HepG2 (cell line): ENCODE results near the gene LCN2. TPM values are rescaled to one million over a fixed set of nuclear protein-coding genes. Genes with fewer than 3 reads are reported as not detected.

ENCODE experiments used
- ATF7-NPFF ChIP-seq: sonication (generic); formaldehyde crosslinking; IDR thresholded peaks from 2 replicates; pipeline ENCODE4 v1.8.1; 2023; ENCODE audit warnings: mild to moderate bottlenecking, low read depth, missing genetic modification reagents, moderate library complexity
- GLI4 ChIP-seq: sonication (generic); formaldehyde crosslinking; IDR thresholded peaks from 2 replicates; pipeline ENCODE4 v1.5.1; 2020; ENCODE audit warnings: missing genetic modification reagents, mild to moderate bottlenecking, moderate library complexity, borderline replicate concordance
- LCORL ChIP-seq, 2 experiments: fragments of 450-650 bp in 1 of 2; sonication (generic) in 1 of 2; formaldehyde crosslinking in 1 of 2; IDR thresholded peaks; 2 replicates each; pipeline versions ENCODE4 v1.5.0 to v1.6.1; 2017 to 2020; ENCODE audit warnings: antibody characterized with exemption in 1 of 2, missing genetic modification reagents in 1 of 2
- SIN3B ChIP-seq: fragments of 150-350 bp; IDR thresholded peaks from 2 replicates; pipeline ENCODE4 v1.6.1; 2014; ENCODE audit warnings: low read length
- ZNF30 ChIP-seq: sonication (generic); formaldehyde crosslinking; IDR thresholded peaks from 2 replicates; pipeline ENCODE4 v1.5.0; 2020; ENCODE audit warnings: mild to moderate bottlenecking, missing genetic modification reagents
- ZSCAN31 ChIP-seq: sonication (generic); formaldehyde crosslinking; IDR thresholded peaks from 2 replicates; pipeline ENCODE4 v1.5.0; 2020; ENCODE audit warnings: low read depth, mild to moderate bottlenecking, missing genetic modification reagents
- polyA plus RNA-seq, 8 experiments: library from polyadenylated mRNA; depleted of rRNA in 3 of 8; stranded (reverse) in 7 of 8; unstranded in 1 of 8; fragments of >200 nt; fragmentation: Illumina TruSeq in 4 of 8; extraction: Trizol in 4 of 8; gene quantifications; 2 replicates each; pipeline versions ENCODE4 v1.2.1 to v1.2.3, GENCODE V29; 2011 to 2016; ENCODE audit warnings: low read depth in 4 of 8, missing spikeins in 1 of 8, mixed read lengths in 1 of 8; ENCODE audit not compliant: insufficient read depth in 1 of 8
- total RNA-seq, 5 experiments: library from RNA; depleted of rRNA; stranded (reverse); fragments of >200 nt; fragmentation: Illumina TruSeq; extraction: Trizol; gene quantifications; 2 replicates each; pipeline ENCODE4 v1.2.3, GENCODE V29; 2016; ENCODE audit warnings: low read depth in 1 of 5
- TF ChIP-seq, protein P1 (sequence below), 2 experiments: fragments of 450-650 bp in 1 of 2; sonication (generic) in 1 of 2; formaldehyde crosslinking in 1 of 2; IDR thresholded peaks; 2 replicates each; pipeline versions ENCODE4 v1.6.1 to v1.8.0; 2016 to 2022; ENCODE audit warnings: antibody characterized with exemption in 1 of 2, mild to moderate bottlenecking in 1 of 2, missing genetic modification reagents in 1 of 2
- TF ChIP-seq, protein P2 (sequence below): sonication (generic); formaldehyde crosslinking; IDR thresholded peaks from 2 replicates; pipeline ENCODE4 v1.4.0; 2020; ENCODE audit warnings: low read depth, missing genetic modification reagents
- TF ChIP-seq, protein P3 (sequence below): sonication (generic); formaldehyde crosslinking; IDR thresholded peaks from 2 replicates; pipeline ENCODE4 v1.5.1; 2020; ENCODE audit warnings: mild to moderate bottlenecking, missing genetic modification reagents, borderline replicate concordance
- TF ChIP-seq, protein P4 (sequence below): sonication (generic); formaldehyde crosslinking; conservative IDR thresholded peaks from 2 replicates; pipeline ENCODE4 v1.4.0; 2020; ENCODE audit warnings: missing genetic modification reagents

Gene LCN2
- total and polyA plus RNA-seq, 2 of the 13 experiments (the other 11 are each of a cell fraction or from before 2014, with no cell fraction given): 0.38 to 1.4 TPM

DNA sequence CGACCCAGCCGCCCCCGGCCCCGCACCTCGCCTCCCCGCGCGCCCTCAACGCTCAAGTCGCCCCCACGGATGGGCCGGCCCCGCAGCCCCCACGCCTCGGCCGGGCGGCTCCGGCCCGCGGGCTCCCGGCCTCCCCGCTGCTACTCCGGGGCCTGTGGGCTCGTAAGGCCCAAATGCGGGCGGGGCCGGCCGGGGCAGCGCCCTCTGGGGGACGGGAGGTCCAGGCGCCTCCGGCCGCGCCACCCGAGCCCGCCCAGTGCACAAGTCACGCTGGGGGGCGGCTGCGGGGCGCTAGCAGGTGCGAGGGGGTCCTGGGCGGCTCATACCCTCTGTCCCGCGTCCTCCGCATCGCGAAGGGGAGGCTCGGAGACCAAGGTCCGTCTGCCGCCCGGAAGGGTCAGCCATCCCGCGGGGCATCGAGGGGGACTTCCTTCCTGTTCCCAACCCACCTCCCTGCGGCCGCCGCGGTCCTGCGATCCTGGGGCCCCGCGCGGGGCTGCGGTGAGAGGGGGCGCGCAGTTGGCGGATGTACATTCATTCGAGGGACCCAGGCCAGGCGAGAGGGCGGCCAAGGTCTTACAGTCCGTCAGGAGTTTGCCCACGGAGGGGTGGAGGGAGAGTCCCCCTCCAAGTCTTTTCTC, 42.3 kb downstream of the LCN2 start, which contains the start of gene CIZ1 (continued):
- TF ChIP-seq, protein P1, sequence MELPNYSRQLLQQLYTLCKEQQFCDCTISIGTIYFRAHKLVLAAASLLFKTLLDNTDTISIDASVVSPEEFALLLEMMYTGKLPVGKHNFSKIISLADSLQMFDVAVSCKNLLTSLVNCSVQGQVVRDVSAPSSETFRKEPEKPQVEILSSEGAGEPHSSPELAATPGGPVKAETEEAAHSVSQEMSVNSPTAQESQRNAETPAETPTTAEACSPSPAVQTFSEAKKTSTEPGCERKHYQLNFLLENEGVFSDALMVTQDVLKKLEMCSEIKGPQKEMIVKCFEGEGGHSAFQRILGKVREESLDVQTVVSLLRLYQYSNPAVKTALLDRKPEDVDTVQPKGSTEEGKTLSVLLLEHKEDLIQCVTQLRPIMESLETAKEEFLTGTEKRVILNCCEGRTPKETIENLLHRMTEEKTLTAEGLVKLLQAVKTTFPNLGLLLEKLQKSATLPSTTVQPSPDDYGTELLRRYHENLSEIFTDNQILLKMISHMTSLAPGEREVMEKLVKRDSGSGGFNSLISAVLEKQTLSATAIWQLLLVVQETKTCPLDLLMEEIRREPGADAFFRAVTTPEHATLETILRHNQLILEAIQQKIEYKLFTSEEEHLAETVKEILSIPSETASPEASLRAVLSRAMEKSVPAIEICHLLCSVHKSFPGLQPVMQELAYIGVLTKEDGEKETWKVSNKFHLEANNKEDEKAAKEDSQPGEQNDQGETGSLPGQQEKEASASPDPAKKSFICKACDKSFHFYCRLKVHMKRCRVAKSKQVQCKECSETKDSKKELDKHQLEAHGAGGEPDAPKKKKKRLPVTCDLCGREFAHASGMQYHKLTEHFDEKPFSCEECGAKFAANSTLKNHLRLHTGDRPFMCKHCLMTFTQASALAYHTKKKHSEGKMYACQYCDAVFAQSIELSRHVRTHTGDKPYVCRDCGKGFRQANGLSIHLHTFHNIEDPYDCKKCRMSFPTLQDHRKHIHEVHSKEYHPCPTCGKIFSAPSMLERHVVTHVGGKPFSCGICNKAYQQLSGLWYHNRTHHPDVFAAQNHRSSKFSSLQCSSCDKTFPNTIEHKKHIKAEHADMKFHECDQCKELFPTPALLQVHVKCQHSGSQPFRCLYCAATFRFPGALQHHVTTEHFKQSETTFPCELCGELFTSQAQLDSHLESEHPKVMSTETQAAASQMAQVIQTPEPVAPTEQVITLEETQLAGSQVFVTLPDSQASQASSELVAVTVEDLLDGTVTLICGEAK (IDR thresholded peaks at IDR 0.05): no peak
- TF ChIP-seq, protein P1 (CRISPR knock-in tag; IDR thresholded peaks at IDR 0.05): peak; percentile 54; the same call in 1 of the 2 replicates
- TF ChIP-seq GLI4 (peak; percentile 85), SIN3B (peak; percentile 35; the same call in 1 of the 2 replicates), LCORL (IDR thresholded peaks at IDR 0.05) (no peak), LCORL (CRISPR knock-in tag; IDR thresholded peaks at IDR 0.05) (peak; percentile 68), ZNF30 (CRISPR knock-in tag) (no peak), ATF7-NPFF (CRISPR knock-in tag) (peak; percentile 58), ZSCAN31 (CRISPR knock-in tag) (peak; percentile 57)
- TF ChIP-seq, protein P2, sequence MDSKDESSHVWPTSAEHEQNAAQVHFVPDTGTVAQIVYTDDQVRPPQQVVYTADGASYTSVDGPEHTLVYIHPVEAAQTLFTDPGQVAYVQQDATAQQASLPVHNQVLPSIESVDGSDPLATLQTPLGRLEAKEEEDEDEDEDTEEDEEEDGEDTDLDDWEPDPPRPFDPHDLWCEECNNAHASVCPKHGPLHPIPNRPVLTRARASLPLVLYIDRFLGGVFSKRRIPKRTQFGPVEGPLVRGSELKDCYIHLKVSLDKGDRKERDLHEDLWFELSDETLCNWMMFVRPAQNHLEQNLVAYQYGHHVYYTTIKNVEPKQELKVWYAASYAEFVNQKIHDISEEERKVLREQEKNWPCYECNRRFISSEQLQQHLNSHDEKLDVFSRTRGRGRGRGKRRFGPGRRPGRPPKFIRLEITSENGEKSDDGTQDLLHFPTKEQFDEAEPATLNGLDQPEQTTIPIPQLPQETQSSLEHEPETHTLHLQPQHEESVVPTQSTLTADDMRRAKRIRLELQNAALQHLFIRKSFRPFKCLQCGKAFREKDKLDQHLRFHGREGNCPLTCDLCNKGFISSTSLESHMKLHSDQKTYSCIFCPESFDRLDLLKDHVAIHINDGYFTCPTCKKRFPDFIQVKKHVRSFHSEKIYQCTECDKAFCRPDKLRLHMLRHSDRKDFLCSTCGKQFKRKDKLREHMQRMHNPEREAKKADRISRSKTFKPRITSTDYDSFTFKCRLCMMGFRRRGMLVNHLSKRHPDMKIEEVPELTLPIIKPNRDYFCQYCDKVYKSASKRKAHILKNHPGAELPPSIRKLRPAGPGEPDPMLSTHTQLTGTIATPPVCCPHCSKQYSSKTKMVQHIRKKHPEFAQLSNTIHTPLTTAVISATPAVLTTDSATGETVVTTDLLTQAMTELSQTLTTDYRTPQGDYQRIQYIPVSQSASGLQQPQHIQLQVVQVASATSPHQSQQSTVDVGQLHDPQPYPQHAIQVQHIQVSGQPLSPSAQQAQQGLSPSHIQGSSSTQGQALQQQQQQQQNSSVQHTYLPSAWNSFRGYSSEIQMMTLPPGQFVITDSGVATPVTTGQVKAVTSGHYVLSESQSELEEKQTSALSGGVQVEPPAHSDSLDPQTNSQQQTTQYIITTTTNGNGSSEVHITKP (CRISPR knock-in tag): peak; percentile 96
- TF ChIP-seq, protein P3, sequence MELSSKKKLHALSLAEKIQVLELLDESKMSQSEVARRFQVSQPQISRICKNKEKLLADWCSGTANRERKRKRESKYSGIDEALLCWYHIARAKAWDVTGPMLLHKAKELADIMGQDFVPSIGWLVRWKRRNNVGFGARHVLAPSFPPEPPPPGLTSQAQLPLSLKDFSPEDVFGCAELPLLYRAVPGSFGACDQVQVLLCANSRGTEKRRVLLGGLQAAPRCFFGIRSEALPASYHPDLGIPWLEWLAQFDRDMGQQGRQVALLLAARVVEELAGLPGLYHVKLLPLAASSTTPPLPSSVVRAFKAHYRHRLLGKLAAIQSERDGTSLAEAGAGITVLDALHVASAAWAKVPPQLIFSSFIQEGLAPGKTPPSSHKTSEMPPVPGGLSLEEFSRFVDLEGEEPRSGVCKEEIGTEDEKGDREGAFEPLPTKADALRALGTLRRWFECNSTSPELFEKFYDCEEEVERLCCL: peak; percentile 59; the same call in 1 of the 2 replicates
- TF ChIP-seq, protein P4, sequence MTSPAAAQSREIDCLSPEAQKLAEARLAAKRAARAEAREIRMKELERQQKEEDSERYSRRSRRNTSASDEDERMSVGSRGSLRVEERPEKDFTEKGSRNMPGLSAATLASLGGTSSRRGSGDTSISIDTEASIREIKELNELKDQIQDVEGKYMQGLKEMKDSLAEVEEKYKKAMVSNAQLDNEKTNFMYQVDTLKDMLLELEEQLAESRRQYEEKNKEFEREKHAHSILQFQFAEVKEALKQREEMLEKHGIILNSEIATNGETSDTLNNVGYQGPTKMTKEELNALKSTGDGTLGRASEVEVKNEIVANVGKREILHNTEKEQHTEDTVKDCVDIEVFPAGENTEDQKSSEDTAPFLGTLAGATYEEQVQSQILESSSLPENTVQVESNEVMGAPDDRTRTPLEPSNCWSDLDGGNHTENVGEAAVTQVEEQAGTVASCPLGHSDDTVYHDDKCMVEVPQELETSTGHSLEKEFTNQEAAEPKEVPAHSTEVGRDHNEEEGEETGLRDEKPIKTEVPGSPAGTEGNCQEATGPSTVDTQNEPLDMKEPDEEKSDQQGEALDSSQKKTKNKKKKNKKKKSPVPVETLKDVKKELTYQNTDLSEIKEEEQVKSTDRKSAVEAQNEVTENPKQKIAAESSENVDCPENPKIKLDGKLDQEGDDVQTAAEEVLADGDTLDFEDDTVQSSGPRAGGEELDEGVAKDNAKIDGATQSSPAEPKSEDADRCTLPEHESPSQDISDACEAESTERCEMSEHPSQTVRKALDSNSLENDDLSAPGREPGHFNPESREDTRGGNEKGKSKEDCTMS: no peak
